ENCODE results near the gene NAB2. TPM values are rescaled to one million over a fixed set of nuclear protein-coding genes. Genes with fewer than 3 reads are reported as not detected.

The NAB2 gene
- total and polyA plus RNA-seq, 9 of the 15 experiments (the other 6 are each of a cell fraction or from before 2014, with no cell fraction given): 0.45 to 40.9 (median 20.4) TPM

- TF ChIP-seq THAP12 (CRISPR knock-in tag; IDR thresholded peaks at IDR 0.05): peak; percentile 84
- peak; percentile 82; the same call in 1 of the 2 replicates for TF ChIP-seq PHF8 (IDR thresholded peaks at IDR 0.05; ENCODE audit: borderline replicate concordance, low read length)
- TF ChIP-seq MLLT1 (IDR thresholded peaks at IDR 0.05): peak; percentile 16 to 57; a peak in 1 of 4 replicates
- TF ChIP-seq DIDO1 (tag; IDR thresholded peaks at IDR 0.05; ENCODE audit: low read depth): 0 out of 2 replicates have a peak, but pooled peaks have one; percentile 49
- TF ChIP-seq FOXJ3 (CRISPR knock-in tag; IDR thresholded peaks at IDR 0.05): no peak
- peak; percentile 92 for TF ChIP-seq CEBPZ (IDR thresholded peaks at IDR 0.05; ENCODE audit: borderline replicate concordance, low read depth, low read length)
- peak; percentile 57; the same call in 1 of the 2 replicates for TF ChIP-seq CREM (IDR thresholded peaks at IDR 0.05; ENCODE audit: low read depth)
- peak; percentile 72 for TF ChIP-seq DMBX1 (CRISPR knock-in tag; IDR thresholded peaks at IDR 0.05; ENCODE audit: borderline replicate concordance)
- 0 out of 4 replicates have a peak, but pooled peaks of 1 of the 2 experiments have one; percentile 21 for TF ChIP-seq RCOR1 (IDR thresholded peaks at IDR 0.05; ENCODE audit: borderline replicate concordance in 1 of 2, low read depth in 2 of 2, low read length in 2 of 2)
- peak; percentile 73 for TF ChIP-seq MAX (CRISPR knock-in tag; IDR thresholded peaks at IDR 0.05)
- peak; percentile 59; the same call in 1 of the 2 replicates for TF ChIP-seq RNF2 (IDR thresholded peaks at IDR 0.05)
- no peak for TF ChIP-seq KDM2B (CRISPR knock-in tag; IDR thresholded peaks at IDR 0.05)
- 0 out of 2 replicates have a peak, but pooled peaks have one; percentile 4 for TF ChIP-seq ELF1 (tag; IDR thresholded peaks at IDR 0.05)
- TF ChIP-seq EP400 (IDR thresholded peaks at IDR 0.05): peak; percentile 89
- peak; percentile 94 for TF ChIP-seq ASH1L (IDR thresholded peaks at IDR 0.05; ENCODE audit: borderline replicate concordance, low read depth, partially characterized antibody)
- no peak for TF ChIP-seq ZNF277 (CRISPR knock-in tag; IDR thresholded peaks at IDR 0.05; ENCODE audit: borderline replicate concordance)
- peak; percentile 97 for TF ChIP-seq GABPA (tag; conservative IDR thresholded peaks at IDR 0.05; ENCODE audit: low read depth)
These were observed 10.2 kb upstream of the NAB2 start, which contains the start of gene NEMP1 (continued) for GRCh38 chr12:57078519-57079404.

Data from K562 (cell line).